Measurements from ENCODE around the gene TMEM132C. TPM values are rescaled to one million over a fixed set of nuclear protein-coding genes. Genes with fewer than 3 reads are reported as not detected.

Gene TMEM132C
- total and polyA plus RNA-seq, 4 donors, result 0.05 to 0.08 (median 0.05) TPM; not detected in 1

- Histone ChIP-seq H3K4me3 (ENCODE audit: low read depth in 1 of 3, low read length in 3 of 3) (no peak overlapping the region), H3K9ac (ENCODE audit: low read depth in 1 of 2, low read length in 2 of 2) (no peak overlapping the region), H3K4me1 (ENCODE audit: control insufficient read depth in 4 of 4, insufficient read depth in 4 of 4, low read length in 3 of 4) (no peaks in the 10 kb centered on the region), H3K36me3 (ENCODE audit: control insufficient read depth in 4 of 4, insufficient read depth in 3 of 4, low read depth in 1 of 4, low read length in 3 of 4) (no peaks in the 10 kb centered on the region), H3K9me3 (ENCODE audit: control insufficient read depth in 4 of 4, low read length in 3 of 4) (peaks cover 0 to 8% (median 5%) of the 10 kb centered on the region in 4 donors), H3K27ac (ENCODE audit: low read depth in 1 of 2, low read length in 2 of 2) (no peak overlapping the region), H3K27me3 (ENCODE audit: control insufficient read depth in 4 of 4, insufficient read depth in 4 of 4, low read length in 3 of 4) (no peaks in the 10 kb centered on the region)
- DNase-seq (ENCODE audit: low spot score), result no peak
- TF ChIP-seq TAF1 (conservative IDR thresholded peaks at IDR 0.05) (no peak), SP1 (IDR thresholded peaks at IDR 0.05) (no peak), RAD21 (IDR thresholded peaks at IDR 0.05) (no peak), FOXA1 (IDR thresholded peaks at IDR 0.05) (no peak), HNF4G (IDR thresholded peaks at IDR 0.05) (no peak), JUND (IDR thresholded peaks at IDR 0.05) (no peak), EGR1 (IDR thresholded peaks at IDR 0.05; ENCODE audit: low read depth in 2 of 2) (no peak), HNF4A (conservative IDR thresholded peaks at IDR 0.05) (no peak), GABPA (IDR thresholded peaks at IDR 0.05 in 1 of 2, conservative IDR thresholded peaks at IDR 0.05 in 1 of 2) (no peak), YY1 (IDR thresholded peaks at IDR 0.05) (no peak), MAX (IDR thresholded peaks at IDR 0.05) (no peak), RXRA (IDR thresholded peaks at IDR 0.05) (no peak), ZBTB33 (IDR thresholded peaks at IDR 0.05) (no peak), REST (IDR thresholded peaks at IDR 0.05) (no peak), NR2F2 (IDR thresholded peaks at IDR 0.05) (no peak), FOXA2 (IDR thresholded peaks at IDR 0.05) (no peak)
- TF ChIP-seq, protein P1, sequence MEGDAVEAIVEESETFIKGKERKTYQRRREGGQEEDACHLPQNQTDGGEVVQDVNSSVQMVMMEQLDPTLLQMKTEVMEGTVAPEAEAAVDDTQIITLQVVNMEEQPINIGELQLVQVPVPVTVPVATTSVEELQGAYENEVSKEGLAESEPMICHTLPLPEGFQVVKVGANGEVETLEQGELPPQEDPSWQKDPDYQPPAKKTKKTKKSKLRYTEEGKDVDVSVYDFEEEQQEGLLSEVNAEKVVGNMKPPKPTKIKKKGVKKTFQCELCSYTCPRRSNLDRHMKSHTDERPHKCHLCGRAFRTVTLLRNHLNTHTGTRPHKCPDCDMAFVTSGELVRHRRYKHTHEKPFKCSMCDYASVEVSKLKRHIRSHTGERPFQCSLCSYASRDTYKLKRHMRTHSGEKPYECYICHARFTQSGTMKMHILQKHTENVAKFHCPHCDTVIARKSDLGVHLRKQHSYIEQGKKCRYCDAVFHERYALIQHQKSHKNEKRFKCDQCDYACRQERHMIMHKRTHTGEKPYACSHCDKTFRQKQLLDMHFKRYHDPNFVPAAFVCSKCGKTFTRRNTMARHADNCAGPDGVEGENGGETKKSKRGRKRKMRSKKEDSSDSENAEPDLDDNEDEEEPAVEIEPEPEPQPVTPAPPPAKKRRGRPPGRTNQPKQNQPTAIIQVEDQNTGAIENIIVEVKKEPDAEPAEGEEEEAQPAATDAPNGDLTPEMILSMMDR (IDR thresholded peaks at IDR 0.05; ENCODE audit: low read depth, low read length, missing input control), result no peak
- WGBS, result 84% methylated on average over 9 of the region's 9 CpGs
These were observed 397.5 kb downstream of the TMEM132C start for GRCh38 chr12:128664501-128664900.

GRCh38 chr12:128667193-128667592 lies 400.2 kb downstream of the TMEM132C start:
- Histone ChIP-seq H3K27me3 (ENCODE audit: control insufficient read depth in 4 of 4, insufficient read depth in 4 of 4, low read length in 3 of 4) (no peaks in the 10 kb centered on the region), H3K4me1 (ENCODE audit: control insufficient read depth in 4 of 4, insufficient read depth in 4 of 4, low read length in 3 of 4) (no peaks in the 10 kb centered on the region), H3K9ac (ENCODE audit: low read depth in 1 of 2, low read length in 2 of 2) (no peak overlapping the region), H3K27ac (ENCODE audit: low read depth in 1 of 2, low read length in 2 of 2) (no peak overlapping the region), H3K4me3 (ENCODE audit: low read depth in 1 of 3, low read length in 3 of 3) (no peak overlapping the region), H3K36me3 (ENCODE audit: control insufficient read depth in 4 of 4, insufficient read depth in 3 of 4, low read depth in 1 of 4, low read length in 3 of 4) (no peaks in the 10 kb centered on the region), H3K9me3 (ENCODE audit: control insufficient read depth in 4 of 4, low read length in 3 of 4) (peaks cover 0 to 8% (median 5%) of the 10 kb centered on the region in 4 donors)
- no peak for TF ChIP-seq RAD21 (IDR thresholded peaks at IDR 0.05)
- no peak for TF ChIP-seq REST (IDR thresholded peaks at IDR 0.05)
- TF ChIP-seq HNF4G (IDR thresholded peaks at IDR 0.05), result no peak
- no peak for TF ChIP-seq ATF3 (IDR thresholded peaks at IDR 0.05)
- no peak for TF ChIP-seq YY1 (IDR thresholded peaks at IDR 0.05)
- no peak for DNase-seq (ENCODE audit: low spot score)
- WGBS, result 86% methylated on average over 7 of the region's 7 CpGs

All from liver (tissue), 9 donors.